IMR-90 (cell line): Measurements from ENCODE around the gene CCNE1.

Experiments
- NFE2L2 ChIP-seq: fragments of 150-350 bp; IDR thresholded peaks from 2 replicates; pipeline ENCODE4 v1.6.1; 2016; ENCODE audit warnings: low read depth, mild to moderate bottlenecking, low read length
- POLR2A ChIP-seq: IDR thresholded peaks from 2 replicates; pipeline ENCODE4 v1.6.1; 2012; ENCODE audit warnings: mild to moderate bottlenecking, low read depth, low read length
- SMC3 ChIP-seq: fragments of 150-350 bp; IDR thresholded peaks from 2 replicates; pipeline ENCODE4 v1.6.1; 2016; ENCODE audit warnings: low read depth, mild to moderate bottlenecking, antibody characterized with exemption, low read length, moderate library complexity
- TF ChIP-seq, protein P1 (sequence below): conservative IDR thresholded peaks from 2 replicates; pipeline ENCODE4 v1.5.1; 2012; ENCODE audit warnings: mild to moderate bottlenecking, low read depth, low read length, improper control_type of control experiment

DNA sequence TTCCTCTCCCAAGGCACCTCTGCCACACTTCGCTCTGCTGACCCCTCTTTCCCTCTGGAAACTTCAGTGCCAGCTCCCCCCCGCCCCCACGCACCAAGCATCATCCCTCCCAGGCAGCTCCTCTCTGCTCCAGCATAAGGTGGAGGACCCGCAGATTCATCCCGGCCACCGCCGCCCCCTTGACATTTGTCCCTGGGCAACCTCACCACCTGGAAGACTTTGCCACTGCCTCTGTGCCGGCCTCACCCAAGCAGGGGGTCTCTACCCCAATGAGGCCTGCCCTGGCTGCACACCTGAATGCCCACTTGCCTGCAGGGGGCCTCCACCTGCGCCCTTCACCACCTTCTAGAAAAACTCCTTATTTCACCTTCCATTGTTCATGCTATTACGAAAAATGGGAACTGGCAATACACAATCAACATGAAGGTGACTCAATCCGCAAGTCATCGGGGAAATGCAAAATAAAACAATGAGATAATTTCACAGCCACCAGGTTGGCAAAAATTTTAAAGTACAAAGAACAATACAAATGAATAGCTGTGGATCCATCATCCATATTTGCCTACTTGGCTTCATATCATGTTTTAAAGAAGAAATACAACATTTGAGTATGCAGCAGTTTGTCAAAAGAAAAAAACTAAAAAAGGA lies 21.9 kb downstream of the CCNE1 start:
- no peak for TF ChIP-seq POLR2A
- TF ChIP-seq SMC3 = no peak
- TF ChIP-seq, protein P1, sequence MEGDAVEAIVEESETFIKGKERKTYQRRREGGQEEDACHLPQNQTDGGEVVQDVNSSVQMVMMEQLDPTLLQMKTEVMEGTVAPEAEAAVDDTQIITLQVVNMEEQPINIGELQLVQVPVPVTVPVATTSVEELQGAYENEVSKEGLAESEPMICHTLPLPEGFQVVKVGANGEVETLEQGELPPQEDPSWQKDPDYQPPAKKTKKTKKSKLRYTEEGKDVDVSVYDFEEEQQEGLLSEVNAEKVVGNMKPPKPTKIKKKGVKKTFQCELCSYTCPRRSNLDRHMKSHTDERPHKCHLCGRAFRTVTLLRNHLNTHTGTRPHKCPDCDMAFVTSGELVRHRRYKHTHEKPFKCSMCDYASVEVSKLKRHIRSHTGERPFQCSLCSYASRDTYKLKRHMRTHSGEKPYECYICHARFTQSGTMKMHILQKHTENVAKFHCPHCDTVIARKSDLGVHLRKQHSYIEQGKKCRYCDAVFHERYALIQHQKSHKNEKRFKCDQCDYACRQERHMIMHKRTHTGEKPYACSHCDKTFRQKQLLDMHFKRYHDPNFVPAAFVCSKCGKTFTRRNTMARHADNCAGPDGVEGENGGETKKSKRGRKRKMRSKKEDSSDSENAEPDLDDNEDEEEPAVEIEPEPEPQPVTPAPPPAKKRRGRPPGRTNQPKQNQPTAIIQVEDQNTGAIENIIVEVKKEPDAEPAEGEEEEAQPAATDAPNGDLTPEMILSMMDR = no peak
- no peak for TF ChIP-seq NFE2L2
